HG03103 (cell line): ENCODE data around the gene KRTAP10-2.

Experiments used
- ATAC-seq: cut with Tn5 transposase; IDR thresholded peaks from one replicate; pipeline ENCODE4 v1.9.1; 2021; ENCODE audit warnings: low read depth; ENCODE audit not compliant: unreplicated experiment

KRTAP10-2 gene

DNA sequence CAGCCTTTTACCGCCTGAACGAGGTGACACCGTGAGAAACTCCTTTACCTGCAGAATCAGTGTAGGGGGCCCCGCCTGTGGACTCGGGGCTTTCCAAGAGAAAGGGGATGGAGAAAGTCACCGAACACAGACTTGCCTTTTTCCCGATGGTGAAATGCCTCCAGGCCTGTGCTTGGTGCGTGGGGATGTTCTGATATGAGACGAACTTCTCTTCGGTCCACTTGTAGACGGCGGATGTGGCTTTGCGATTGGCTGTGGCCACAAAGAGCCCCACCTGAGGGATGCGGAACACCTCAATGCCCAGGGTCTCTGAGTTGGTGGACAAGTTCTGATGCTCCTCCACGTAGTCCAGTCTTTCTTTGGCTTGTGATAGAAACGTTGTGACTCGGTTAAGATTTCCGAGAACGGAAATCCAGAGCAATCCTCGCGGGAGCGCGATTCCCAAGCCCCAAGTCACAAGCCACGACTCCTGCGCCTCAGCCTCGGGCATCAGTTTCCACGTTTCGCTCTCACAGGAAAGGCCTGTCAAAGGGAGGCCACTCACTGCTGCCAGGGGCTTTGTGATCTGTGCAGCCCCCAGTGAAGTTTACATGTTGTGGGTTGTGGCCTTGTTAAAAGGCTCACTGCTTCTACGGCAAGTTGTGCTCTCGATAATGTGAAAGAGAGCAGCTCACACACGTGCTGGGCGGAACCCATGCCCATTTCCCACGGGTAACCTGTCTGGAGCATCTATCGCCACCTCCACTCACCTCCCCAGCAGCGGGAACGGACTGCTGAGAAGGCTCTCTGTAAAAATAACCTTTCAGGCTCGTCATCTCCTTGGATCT, 23.9 kb downstream of the KRTAP10-2 start:
- ATAC-seq: no peak

DNA sequence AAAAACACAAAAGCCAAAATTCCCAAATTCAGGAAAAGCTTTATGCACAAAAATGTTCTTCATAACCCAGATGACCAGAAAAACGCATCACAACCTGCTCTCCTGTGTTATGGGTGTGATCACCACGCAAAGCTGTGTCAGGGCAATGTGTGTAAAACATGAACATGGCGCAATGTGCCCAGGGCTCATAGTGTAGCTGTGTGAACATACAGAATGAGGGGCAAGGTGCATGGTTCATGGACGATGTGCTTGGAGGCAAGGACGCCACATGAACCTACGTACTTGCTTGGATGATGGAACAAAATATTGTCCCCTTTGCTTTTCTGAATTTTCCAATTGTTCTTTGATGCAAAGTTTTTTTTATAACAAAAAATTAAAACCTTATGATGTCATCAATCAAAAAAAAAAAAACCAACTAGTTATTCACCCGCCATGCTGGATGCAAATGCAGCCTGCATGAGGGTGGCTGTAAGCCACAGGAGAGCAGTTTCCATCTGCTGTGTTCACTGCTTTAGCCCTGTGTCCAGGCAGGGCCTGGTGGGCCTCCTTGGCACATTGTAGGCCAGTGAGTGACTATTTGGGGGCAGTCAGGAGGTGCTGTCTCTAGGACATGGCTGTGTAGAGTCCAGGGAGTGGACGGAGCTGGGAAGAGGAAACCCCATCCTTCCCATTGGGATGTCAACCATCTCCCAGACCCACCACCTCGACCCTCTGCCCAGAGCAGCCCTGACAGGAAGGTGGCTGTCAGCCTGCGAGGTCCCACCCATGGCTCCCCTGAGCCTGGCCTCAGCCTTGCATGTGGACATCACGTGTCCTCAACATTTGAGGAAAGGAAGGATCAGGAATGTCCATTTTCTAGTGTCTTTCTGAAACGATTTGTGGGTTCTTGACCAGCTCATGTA, 25.0 kb downstream of the KRTAP10-2 start:
- ATAC-seq: no peak

DNA sequence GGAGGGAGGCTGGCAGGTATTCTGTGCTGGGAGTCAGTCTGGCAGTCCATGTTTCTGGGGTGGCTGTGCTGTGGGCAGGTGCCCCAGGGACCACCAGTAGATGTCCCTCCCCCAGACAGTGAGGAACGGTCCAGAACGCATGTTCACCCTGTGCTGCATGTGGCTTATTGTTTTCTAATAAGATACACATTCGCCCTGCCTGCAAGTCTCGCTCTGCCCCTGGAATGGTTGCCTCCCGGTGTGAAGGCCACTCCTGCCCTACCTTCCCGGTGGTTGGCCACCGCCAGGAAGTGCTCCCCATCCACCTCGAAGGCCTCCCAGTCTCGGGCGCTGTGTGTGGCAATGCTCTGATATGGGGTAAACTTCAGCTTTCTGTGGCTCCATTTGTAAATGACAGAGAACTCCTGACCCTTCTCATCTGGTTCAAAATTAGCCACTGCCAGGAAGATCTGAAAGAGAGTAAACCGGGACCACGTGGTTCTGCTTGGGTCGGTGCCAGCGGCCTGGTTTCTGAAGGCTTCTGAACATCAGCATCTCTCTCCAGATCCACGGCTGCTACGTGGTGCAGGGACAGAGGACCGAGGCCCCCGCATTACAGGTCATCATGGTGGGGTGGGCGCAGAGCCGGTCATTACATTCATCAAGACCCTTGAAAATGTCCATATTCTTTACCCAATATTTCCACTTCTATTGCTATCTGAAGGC, 25.8 kb downstream of the KRTAP10-2 start:
- no peak for ATAC-seq

DNA sequence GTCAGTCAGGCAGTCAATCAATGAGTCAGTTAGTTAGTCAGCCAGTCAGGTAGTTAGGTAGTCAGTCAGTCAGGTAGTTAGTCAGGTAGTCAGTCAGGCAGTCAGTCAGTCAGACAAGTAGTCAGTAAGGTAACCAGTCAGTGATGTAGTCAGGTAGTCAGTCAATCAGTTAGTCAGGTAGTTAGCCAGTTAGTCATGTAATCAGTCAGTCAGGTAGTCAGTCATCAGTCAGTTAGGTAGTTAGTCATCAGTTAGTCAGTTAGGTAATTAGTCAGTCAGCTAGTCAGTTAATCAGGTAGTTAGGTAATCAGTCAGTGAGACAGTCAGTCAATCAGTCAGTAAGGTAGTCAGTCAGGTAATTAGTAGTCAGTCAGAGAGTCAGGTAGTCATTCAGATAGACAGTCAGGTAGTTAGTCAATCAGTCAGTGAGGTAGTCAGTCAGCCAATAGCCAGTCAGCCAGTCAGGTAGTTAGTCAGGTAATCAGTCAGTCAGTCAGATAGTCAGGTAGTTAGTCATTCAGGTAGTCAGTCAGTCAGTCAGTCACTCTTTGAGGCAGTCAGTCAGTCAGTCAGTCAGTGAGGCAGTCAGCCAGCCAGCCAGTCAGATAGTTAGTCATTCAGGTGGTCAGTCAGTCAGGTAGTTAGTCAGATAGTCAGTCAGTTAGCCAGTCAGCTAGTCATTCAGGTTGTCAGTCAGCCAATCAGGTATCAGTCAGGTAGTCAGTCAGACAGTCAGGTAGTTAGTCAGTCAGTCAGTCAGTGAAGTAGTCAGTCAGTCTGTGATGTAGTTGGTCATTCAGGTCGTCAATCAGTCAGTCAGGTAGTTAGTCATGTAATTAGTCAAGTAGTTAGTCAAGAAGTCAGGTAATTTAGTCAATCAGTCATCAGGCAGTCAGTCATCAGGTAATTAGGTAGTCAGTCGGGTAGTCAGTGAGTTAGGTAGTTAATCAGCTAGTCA, 26.6 kb downstream of the KRTAP10-2 start:
- no peak for ATAC-seq

DNA sequence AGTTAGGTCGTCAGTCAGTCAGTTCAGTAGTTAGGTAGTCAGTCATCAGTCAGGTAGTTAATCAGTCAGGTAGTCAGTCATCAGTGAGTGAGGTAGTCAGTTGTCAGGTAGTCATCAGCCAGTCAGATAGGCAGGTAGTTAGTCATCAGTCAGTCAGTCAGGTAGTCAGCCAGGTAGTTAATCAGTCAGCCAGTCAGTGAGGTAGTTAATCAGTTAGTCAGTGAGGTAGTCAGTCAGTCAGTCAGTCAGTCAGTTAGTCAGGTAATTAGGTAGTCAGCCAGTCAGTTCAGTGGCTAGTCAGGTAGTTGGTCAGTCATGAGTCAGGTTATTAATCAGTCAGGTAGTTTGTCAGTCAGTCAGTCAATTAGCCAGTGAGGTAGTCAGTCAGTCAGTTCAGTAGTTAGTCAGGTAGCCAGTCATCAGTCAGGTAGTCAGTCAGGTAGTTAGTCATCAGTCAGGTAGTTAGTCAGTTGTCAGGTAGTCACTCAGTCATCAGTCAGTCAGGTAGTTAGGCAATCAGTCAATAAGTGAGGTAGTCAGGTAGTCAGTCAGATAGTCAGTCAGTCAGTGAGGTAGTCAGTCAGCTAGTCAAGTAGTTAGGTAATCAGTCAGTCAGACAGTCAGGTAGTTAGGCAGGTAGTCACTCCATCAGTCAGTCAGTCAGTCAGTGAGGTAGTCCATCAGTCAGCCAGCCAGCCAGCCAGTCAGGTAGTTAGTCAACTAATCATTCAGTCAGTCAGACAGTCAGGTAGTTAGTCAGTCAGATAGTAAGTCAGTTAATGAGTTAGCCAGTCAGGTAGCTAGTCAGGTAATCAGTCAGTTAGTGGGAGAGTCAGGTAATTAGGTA, 27.5 kb downstream of the KRTAP10-2 start:
- ATAC-seq: no peak

DNA sequence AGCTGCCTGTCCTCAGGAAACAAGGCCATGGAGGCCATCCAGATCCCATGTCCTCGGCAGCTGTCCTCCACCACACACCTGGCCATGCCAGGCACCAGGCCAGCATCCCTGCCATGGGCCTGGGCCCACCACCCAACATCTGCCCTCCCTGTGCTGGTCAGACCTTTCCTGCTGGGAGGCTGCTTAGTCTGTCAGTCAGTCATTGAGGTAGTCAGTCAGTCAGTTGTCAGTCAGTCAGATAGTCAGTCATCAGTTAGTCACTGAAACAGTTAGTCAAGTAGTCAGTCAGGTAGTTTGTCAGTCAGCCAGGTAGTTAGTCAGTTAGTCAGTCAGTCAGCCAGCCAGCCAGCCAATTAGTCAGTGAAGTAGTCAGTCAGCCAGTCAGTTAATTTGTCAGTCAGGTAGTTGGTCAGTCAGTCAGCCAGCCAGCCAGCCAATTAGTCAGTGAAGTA, 28.5 kb downstream of the KRTAP10-2 start:
- ATAC-seq: no peak

DNA sequence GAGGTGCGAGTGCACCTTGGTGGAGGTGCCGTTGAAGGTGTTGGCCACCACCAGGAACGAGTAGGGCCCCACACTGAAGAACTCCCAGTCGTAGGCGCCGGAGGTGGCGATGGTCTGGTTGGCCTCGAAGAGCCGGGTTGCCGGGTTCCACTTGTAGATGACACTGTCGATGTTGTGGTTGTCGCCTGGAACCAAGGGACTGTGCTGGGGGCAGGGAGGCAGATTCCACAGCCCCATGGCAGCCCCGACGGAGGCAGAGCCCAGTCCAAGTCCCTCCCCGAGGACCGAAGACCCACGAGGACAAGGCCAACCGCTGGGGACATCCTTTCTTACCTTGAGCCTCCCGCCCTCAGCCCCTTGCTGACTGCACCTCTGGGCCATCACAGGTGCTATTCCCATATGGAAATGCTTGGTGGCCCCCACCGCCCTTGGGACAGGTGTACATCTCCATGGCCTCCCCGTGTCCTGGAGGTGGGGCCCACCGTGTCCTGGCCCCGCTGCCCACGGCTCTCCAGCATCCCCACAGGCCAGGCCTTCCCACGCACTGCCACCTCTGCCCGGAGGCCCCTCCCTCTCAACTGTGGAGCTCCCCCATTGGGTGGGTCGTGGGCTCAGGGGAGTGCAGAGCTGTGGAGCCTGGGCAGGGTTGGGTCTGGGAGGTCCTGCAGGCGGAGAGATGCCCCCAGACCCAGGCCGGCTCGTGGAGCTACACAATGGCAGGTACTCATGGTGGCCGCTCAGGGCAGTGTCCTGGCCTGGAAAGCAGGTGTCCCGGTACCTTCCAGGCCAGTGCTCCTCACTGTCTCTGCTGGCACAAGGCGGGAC, 29.2 kb downstream of the KRTAP10-2 start:
- no peak for ATAC-seq

DNA sequence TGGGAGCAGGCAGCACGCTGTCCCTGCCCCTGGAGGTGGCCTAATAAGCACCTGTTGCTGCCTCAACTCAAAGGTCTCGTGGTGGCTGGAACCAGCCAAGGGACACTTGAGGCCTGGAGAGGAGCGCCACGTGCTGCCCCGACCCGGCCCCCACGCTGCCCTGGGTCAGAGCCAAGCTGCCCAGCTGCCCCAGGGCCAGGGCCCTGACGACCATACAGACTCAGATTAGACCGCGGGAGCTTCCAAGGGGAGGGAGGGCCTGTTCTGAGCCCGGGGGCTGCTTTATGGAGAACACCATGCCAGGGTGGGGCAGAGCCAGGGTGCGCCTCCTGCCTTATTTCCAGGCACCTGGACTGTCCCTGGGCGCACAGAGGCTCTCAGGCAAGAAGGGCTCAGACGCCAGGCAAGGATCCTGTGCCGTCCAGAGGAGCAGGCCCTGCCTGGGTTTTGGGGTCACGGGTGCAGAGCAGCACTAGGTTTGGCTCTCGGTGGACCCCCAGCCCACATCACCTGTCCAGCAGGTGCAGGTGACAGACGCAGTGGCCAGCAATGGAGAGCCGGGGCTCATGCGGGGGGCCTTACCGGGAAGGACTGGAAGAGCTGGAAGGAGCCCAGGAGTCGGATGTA, 29.9 kb downstream of the KRTAP10-2 start:
- ATAC-seq: no peak

DNA sequence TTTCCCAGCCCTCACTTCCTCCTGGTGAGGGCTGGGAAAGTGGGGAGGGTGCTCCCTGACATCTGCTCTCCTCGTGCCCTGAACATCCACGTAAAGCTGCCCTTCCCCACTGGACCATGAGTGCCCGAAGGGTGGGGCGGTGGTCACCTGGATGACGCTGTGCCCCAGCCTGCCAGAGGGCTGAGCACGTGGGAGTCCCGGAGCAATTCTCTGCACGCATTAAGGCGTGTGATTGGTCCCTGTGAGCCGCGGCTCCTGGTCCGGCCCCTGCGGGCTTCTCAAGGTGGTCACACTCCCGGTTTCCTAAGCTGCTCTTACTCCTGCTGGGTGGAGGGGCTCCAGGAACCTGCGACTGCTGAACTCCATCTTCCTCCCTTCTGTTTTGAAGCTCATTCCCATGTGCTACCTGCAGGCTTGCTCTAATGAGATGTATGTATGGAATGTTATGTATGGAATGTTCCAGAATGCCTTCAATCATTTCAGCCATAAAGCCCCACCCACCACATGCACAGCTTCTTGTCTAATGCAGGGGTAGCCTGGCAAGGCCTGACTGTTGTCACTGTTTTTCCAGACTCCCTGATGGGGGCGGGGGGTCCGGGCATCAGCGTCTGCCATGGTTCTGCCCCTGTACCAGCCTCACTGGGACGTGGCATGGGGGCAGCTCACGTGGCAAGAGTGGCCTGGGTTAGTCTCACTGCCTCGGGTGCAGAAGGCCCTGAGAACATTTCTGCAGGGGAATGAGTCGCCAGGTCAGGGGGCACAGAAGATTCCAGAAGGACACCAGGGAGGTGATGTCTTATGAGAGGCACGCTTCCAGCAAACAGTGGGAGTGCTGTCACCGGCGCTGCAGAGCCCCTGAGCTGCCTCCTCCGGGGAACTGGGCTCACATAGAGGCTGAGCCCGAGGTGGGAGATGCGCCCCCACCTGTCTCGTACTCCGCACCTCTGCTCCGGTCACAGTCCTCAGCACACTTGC, 30.7 kb downstream of the KRTAP10-2 start:
- no peak for ATAC-seq

DNA sequence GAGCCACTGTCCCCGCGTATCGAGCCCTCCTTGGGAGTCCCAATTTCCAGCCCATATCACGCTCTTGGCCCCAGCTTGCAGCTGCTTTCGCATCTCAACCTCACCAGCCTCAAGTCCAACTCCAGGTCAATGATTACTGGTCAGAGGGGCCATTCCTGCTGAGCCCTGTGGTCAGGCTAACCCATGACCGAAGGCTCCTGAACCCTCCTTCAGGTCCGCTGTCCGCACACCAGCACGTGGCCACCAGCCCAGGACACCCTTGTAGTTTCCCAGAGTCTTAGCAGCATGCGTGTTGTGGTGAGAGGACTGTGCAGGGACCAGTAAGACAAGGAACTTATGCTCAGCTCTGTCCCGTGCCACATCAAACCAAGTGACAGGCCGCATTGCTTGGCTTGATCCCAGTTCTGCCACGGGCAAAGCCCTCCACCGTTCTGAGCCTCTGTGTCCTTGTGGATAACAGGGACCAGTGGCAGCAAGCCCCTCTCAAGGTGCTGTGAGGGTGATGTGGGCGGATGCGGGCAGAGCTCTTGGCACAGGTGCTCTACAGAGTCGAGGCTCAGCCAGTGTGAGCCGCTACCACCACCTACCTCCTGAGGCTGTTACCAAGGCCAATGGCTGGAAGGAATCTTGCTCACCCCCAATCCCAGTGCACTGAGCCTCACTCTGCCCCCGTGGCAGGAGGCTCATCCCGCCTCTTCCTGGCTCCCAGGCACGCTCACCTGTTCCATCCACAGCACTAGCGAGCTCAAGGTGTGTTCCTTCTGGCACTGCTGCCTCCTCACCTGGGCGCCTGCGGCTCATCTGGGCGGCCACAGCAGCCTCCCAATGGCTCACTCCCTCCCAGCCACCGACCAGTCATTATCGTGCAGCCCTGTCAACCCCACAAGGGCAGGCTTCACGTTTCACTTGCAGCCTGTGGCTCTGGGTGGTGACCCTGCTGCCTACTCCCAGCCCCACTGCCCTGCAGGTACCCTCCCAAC, 31.7 kb downstream of the KRTAP10-2 start:
- no peak for ATAC-seq

DNA sequence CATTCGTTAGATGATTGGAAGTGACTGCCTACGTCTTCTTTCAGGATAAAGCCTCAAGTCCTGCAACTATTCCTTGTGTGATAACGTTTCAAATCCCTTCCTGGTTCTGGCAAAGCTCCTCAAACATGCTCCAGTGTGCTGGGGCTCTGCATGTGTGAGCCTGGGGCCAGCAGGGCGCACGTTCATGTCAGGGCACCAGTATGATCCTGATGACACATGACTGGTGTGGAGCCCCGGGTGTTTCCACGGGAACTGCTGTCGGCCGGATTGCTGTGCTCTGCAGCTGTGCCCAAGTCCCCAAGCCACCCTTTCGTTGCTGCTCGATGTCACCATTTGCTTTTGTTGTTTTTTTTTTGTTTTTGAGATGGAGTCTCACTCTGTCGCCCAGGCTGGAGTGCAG, 32.6 kb downstream of the KRTAP10-2 start:
- no peak for ATAC-seq

DNA sequence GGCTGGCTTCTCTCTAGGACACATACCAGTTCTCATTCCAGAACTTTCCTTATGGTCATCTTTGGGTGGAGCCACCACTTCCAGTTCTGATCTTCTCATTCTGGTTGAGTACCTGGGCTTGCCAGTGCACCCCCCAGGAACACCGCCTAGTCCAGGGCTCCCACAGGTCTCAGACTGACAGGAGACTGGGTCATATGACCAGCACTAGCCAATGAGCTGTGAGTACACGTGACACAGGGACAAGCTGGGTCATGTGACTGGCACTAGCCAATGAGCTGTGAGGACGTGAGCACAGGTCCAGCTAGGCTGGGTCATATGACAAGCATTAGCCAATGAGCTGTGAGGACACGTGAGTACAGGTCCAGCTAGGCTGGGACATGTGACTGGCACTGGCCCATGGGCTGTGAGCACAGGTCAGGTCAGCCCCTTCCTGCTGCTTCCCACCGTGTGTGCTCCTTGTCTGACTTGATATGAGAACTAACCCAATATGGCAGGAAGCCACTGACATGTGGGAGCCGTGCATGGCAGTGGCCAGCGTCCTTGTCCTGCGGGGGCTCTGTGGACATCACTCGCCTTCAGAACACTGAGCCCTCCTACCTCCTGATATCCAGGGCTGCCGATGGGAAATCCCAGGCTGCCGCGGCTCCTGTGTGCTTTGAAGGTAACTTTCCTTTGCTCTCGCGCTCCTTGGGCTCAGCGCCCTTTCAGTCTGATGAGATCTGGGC, 34.0 kb downstream of the KRTAP10-2 start:
- ATAC-seq: no peak

DNA sequence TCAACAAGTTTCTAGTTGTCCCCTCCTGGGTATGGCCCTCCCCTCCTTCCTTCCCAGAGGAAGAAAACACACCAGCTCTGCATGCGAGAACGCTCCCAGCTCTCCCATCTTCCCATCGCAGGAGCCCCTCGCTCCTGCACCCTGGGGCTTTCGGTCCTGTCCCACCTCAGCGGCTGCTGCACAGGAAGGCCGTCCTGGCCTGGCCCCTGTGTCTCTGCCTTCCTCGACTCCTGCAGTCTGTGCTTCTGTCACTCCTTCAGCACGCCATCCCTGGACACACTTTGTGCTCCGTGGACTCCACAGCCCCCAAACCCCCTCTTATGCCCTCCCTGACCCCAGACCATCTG, 34.5 kb downstream of the KRTAP10-2 start:
- ATAC-seq: no peak

DNA sequence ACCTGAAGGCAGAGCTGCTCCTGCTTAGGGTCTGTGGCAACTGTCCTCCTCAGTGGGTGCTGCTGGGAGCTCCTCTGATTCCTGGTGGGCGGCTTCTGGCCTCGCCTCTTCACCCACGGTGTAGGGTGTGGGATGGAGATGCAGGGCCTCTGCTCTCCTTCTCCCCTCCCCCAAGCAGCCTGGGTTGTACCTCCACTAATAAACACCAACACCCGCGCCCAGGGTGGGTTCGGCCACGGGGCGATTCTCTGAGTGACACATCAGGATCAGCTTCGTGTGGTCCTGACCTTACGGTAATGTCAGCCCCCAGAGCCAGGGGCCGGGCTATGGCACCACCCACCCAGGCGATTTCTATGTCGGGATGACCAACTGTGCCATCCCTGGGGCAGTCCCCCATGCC, 35.0 kb downstream of the KRTAP10-2 start:
- ATAC-seq: no peak
